ENCODE results near the gene AIF1. TPM values are rescaled to one million over a fixed set of nuclear protein-coding genes. Genes with fewer than 3 reads are reported as not detected.

Gene AIF1
- total RNA-seq, 1 donor: not detected

- H3K4me3 ChIP-seq (ENCODE audit: low read depth, low read length): no peak overlapping the region
- TF ChIP-seq CTCF (IDR thresholded peaks at IDR 0.05; ENCODE audit: insufficient read depth, low read depth, low read length): no peak
- no peak for DNase-seq (ENCODE audit: low read depth)
These were observed 39.7 kb downstream of the AIF1 start for GRCh38 chr6:31654574-31655348.

GRCh38 chr6:31655349-31656237 is 40.6 kb downstream of the AIF1 start, which contains the start of gene APOM:
APOM (plus strand) TSS chr6:31655894; CDS start chr6:31655967, 73 bp downstream.
- DNase-seq (ENCODE audit: low read depth): no peak
- no peak for TF ChIP-seq CTCF (IDR thresholded peaks at IDR 0.05; ENCODE audit: insufficient read depth, low read depth, low read length)
- H3K4me3 ChIP-seq (ENCODE audit: low read depth, low read length): no peak within 1 kb of the TSS

GRCh38 chr6:31657406-31658157 is 42.5 kb downstream of the AIF1 start:
- no peak for TF ChIP-seq CTCF (IDR thresholded peaks at IDR 0.05; ENCODE audit: insufficient read depth, low read depth, low read length)
- no peak for DNase-seq (ENCODE audit: low read depth)
- H3K4me3 ChIP-seq (ENCODE audit: low read depth, low read length): no peak overlapping the region

- TF ChIP-seq CTCF (IDR thresholded peaks at IDR 0.05; ENCODE audit: insufficient read depth, low read depth, low read length): no peak
- DNase-seq (ENCODE audit: low read depth): no peak
- H3K4me3 ChIP-seq (ENCODE audit: low read depth, low read length): no peak overlapping the region
These were observed 43.2 kb downstream of the AIF1 start for GRCh38 chr6:31658158-31658688.

GRCh38 chr6:31658983-31659648 is 44.1 kb downstream of the AIF1 start:
- TF ChIP-seq CTCF (IDR thresholded peaks at IDR 0.05; ENCODE audit: insufficient read depth, low read depth, low read length): no peak
- H3K4me3 ChIP-seq (ENCODE audit: low read depth, low read length): peak overlapping the region; percentile 65
- DNase-seq (ENCODE audit: low read depth): no peak
